ENCODE results near the gene SMDT1. TPM values are rescaled to one million over a fixed set of nuclear protein-coding genes. Genes with fewer than 3 reads are reported as not detected.

The SMDT1 gene
- total and polyA plus RNA-seq, 10 of the 15 experiments (the other 5 are each of a cell fraction or from before 2014, with no cell fraction given) = 19.7 to 176 (median 66.3) TPM

GRCh38 chr22:42079319-42080251 is at the start of gene SMDT1 (continued):
- TF ChIP-seq ZBTB4 (CRISPR knock-in tag; IDR thresholded peaks at IDR 0.05) (0 out of 2 replicates have a peak, but pooled peaks have one; percentile 70), CHD1 (IDR thresholded peaks at IDR 0.05; ENCODE audit: low read depth, low read length) (0 out of 2 replicates have a peak, but pooled peaks have one; percentile 90), FOS (IDR thresholded peaks at IDR 0.05; ENCODE audit: borderline replicate concordance, extremely low read depth, insufficient read length) (peak; percentile 73), NFYB (IDR thresholded peaks at IDR 0.05; ENCODE audit: insufficient read depth, low read depth, low read length) (peak; percentile 98), JUNB (IDR thresholded peaks at IDR 0.05) (no peak), ZBED1 (IDR thresholded peaks at IDR 0.05; ENCODE audit: borderline replicate concordance) (peak; percentile 26; the same call in 1 of the 2 replicates), IKZF1 (conservative IDR thresholded peaks at IDR 0.05) (peak; percentile 82), BACH1 (IDR thresholded peaks at IDR 0.05; ENCODE audit: borderline replicate concordance) (peak; percentile 53; the same call in 1 of the 2 replicates), RFX5 (IDR thresholded peaks at IDR 0.05; ENCODE audit: low read depth, low read length) (0 out of 2 replicates have a peak, but pooled peaks have one; percentile 49), RB1 (IDR thresholded peaks at IDR 0.05; ENCODE audit: borderline replicate concordance) (peak; percentile 58; the same call in 1 of the 2 replicates), HCFC1 (IDR thresholded peaks at IDR 0.05; ENCODE audit: low read length) (peak; percentile 30; the same call in 1 of the 2 replicates), GATAD2B (conservative IDR thresholded peaks at IDR 0.05; ENCODE audit: low read depth) (peak; percentile 43), RAD51 (IDR thresholded peaks at IDR 0.05) (no peak), NFYA (IDR thresholded peaks at IDR 0.05; ENCODE audit: borderline replicate concordance, low read depth, low read length) (peak; percentile 74; the same call in 1 of the 2 replicates), MTA3 (IDR thresholded peaks at IDR 0.05; ENCODE audit: borderline replicate concordance, low read length) (no peak), MEF2B (IDR thresholded peaks at IDR 0.05; ENCODE audit: partially characterized antibody, poor library complexity, severe bottlenecking) (peak; percentile 71), EZH2 (IDR thresholded peaks at IDR 0.05; ENCODE audit: borderline replicate concordance, control insufficient read depth, low read depth, low read length) (no peak), SIN3A (IDR thresholded peaks at IDR 0.05; ENCODE audit: low read depth, low read length) (0 out of 2 replicates have a peak, but pooled peaks have one; percentile 57)
- TF ChIP-seq, protein P1, sequence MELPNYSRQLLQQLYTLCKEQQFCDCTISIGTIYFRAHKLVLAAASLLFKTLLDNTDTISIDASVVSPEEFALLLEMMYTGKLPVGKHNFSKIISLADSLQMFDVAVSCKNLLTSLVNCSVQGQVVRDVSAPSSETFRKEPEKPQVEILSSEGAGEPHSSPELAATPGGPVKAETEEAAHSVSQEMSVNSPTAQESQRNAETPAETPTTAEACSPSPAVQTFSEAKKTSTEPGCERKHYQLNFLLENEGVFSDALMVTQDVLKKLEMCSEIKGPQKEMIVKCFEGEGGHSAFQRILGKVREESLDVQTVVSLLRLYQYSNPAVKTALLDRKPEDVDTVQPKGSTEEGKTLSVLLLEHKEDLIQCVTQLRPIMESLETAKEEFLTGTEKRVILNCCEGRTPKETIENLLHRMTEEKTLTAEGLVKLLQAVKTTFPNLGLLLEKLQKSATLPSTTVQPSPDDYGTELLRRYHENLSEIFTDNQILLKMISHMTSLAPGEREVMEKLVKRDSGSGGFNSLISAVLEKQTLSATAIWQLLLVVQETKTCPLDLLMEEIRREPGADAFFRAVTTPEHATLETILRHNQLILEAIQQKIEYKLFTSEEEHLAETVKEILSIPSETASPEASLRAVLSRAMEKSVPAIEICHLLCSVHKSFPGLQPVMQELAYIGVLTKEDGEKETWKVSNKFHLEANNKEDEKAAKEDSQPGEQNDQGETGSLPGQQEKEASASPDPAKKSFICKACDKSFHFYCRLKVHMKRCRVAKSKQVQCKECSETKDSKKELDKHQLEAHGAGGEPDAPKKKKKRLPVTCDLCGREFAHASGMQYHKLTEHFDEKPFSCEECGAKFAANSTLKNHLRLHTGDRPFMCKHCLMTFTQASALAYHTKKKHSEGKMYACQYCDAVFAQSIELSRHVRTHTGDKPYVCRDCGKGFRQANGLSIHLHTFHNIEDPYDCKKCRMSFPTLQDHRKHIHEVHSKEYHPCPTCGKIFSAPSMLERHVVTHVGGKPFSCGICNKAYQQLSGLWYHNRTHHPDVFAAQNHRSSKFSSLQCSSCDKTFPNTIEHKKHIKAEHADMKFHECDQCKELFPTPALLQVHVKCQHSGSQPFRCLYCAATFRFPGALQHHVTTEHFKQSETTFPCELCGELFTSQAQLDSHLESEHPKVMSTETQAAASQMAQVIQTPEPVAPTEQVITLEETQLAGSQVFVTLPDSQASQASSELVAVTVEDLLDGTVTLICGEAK (IDR thresholded peaks at IDR 0.05; ENCODE audit: borderline replicate concordance) = 0 out of 2 replicates have a peak, but pooled peaks have one; percentile 12
- TF ChIP-seq, protein P2, sequence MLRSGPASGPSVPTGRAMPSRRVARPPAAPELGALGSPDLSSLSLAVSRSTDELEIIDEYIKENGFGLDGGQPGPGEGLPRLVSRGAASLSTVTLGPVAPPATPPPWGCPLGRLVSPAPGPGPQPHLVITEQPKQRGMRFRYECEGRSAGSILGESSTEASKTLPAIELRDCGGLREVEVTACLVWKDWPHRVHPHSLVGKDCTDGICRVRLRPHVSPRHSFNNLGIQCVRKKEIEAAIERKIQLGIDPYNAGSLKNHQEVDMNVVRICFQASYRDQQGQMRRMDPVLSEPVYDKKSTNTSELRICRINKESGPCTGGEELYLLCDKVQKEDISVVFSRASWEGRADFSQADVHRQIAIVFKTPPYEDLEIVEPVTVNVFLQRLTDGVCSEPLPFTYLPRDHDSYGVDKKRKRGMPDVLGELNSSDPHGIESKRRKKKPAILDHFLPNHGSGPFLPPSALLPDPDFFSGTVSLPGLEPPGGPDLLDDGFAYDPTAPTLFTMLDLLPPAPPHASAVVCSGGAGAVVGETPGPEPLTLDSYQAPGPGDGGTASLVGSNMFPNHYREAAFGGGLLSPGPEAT (IDR thresholded peaks at IDR 0.05; ENCODE audit: low read depth) = peak; percentile 62
